GM18909 (cell line): ENCODE measurements around the gene FSTL4.
A peak's percentile ranks its signal among the peaks of the same experiment; 100 is the strongest.

ENCODE experiments used
- ATAC-seq: cut with Tn5 transposase; IDR thresholded peaks from one replicate; pipeline ENCODE4 v1.9.1; 2021; ENCODE audit warnings: mild to moderate bottlenecking; ENCODE audit not compliant: unreplicated experiment, poor library complexity

The FSTL4 gene

DNA sequence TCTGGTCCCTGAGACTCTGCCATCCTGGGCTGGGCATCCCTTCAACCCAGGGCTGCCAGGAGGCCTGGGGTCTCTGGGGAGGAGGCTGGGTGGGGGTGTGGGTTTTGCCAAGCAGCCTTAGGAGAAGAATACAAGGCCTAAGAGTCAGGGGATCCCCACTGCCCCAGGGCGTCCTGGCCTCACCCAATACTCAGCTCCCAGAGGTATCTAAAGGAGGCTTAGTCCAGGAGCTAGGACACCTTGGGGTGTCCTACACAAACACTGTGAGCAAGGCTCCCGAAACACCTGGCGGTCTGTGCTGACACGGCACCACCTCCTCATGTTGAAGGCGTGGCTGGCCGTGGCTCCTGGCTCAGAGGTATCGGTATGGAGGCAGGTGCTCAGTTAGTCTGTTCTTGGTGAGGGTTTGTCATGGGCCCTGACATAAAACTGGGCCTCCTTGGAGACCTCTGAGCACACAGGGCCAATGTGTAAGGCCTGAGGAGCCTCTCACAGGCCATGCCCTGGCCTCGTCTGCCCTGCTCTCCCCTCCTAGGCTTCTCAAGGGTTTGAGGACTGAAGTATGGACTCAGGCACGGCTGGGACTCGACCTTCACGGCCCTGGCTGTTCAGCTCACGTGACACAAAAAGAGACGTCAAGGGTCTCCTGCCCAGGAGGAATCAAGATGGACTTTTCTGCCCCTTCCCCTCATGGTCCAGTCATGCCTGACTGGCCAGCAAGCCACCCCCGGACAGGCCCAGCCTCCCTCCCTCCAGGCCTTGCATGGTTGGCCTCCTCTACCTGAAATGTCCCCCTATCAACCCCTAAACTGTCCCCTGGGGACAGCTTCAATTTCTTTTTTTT, 277.3 kb downstream of the FSTL4 start:
- no peak for ATAC-seq

DNA sequence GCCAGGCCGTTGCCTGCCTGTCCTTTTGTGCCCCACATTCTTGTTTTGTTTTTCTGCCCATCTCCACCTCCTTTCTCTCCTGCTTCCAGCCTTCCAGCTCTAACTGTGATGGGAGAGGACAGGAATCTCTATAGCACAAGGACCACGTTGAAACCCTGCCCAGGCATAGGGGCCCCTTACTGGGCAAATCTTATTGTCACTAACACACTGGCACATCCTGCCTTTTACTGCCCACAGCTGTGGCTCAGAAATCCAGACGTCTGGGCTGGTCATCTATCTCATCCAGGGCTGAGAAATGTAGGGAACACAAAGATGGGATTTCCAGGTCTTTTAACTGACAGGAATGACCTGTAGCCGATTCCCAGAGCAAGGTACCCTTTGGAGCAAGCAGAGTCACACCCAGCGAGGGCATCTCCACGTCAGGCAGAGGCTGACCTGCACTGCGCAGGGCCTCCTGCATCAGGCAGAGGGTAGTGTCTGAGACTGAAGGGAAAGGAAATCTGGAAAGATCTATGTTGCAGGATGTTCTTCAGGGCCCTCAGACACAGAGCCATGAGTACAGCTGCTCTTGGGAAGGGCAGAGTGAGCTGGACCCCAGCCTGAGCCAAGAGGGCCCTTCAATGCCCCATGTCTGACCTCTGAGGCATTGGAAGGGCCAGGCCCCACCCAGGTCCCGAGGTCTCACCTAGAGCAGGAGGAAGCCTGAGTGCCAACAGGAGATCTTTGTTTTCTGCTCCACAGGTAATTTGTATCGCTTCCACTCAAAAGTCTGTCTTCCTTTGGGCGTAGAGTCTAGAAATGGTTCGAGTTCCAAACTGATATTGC, 278.8 kb downstream of the FSTL4 start:
- ATAC-seq, result no peak

DNA sequence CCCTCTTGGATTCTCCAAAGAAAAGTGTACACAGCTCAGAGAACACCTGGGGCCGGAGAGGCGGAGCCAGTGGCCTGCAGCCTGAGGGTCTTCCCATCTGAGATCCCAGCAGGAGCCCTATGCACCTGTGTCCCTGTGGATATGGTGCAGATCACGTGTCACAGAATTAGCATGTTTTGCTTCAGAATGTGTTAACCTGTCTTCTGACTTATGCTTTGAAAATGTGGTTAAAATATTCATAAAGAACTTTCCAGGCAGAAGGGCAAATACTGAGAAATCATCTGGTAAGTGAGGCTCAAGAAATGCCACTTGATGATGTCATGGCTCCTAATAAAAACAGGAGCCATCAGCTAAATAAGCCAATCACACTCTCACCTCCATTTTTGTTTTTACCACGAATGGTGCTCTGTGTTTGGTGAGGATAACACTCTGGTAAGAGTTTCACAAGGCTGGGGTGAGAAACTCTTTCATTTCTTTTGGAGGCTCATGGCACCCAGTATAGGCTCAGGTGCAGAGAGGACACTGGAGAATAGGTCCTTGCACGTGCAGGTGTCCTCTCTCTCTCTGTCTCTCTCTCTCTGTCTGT, 279.8 kb downstream of the FSTL4 start:
- no peak for ATAC-seq

DNA sequence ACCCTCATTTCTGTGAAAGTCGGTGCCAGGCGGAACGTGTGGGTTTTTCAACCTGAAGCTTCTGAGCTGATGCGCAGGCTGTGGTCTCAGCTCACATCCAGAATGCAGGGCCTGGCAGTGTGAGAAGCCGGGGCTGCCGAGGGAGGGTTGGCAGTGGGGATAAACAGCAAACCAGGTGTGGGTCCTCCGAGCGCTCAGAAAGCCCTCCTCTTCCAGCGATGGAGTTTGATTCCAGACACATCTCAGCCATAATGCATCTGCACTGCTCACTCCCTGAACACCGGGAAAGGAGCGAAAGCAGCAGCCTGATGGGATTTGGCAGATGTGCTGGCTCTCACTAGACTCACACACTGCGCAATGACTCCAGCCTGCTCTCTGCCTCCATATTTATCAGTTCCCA, 280.4 kb downstream of the FSTL4 start:
- no peak for ATAC-seq

GRCh38 chr5:133330956-133331355, 281.4 kb downstream of the FSTL4 start:
- ATAC-seq, result no peak

DNA sequence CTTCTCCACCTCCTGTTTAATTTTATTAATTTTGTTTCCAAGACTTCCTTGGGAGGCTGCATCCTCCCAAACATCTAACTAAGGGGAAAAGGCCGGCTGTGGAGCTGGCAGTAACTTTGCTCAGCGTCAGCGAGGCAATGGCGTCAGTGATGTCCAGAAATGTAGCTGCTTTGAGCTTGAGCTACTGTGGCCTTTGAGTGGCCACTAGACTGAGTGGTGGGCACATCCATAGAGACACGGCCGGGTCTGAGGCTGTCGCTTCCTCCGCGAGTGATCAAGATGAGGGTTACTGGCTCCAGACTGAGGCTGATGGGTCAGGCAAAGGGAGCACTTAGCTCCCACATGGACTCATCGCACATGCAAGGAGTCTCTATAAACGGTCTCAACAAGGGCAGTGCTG, 283.5 kb downstream of the FSTL4 start:
- ATAC-seq, result no peak

DNA sequence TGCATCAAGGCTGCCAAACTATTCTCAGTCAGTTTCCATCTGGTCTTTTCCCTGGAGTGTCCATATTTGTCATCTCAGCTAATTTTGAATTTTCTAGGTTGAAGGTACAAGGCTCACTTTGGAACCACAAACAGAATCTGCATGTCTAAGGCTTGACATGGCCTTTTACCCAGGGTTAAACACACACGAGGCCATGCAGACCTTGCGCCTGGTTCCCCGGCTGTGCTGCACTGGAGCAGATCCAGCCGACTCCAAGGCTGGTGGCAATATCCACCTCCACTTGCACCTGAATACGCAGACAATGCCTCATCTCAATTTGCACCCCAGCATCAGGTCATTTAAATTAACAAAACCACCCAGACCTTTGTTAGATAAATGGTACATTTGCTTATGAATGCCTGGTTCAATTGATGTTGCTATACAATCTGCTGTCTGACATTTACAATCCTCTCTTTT, 284.4 kb downstream of the FSTL4 start:
- ATAC-seq, result no peak

DNA sequence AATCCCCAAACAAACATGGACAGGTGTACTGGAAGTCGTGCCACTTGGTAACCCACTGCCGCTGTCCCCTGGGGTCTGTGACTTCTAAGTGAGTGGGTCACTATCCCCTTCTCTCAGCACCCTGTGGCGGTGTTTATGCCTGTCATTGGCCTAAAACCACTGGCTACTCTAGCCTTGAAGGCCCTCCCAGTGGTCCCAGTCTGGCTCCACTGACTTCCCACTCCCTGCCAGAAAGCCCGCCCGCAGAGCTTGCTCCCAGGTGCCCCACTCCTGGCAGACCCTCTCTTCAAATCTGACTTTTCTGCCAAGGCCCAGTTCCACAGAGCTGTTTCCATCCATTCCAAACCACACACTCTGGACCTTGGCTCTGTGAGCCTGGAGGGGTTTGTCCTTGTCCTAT, 286.0 kb downstream of the FSTL4 start:
- ATAC-seq, result no peak

- no peak for ATAC-seq
Observed at GRCh38 chr5:133325864-133326263, 286.5 kb downstream of the FSTL4 start.

DNA sequence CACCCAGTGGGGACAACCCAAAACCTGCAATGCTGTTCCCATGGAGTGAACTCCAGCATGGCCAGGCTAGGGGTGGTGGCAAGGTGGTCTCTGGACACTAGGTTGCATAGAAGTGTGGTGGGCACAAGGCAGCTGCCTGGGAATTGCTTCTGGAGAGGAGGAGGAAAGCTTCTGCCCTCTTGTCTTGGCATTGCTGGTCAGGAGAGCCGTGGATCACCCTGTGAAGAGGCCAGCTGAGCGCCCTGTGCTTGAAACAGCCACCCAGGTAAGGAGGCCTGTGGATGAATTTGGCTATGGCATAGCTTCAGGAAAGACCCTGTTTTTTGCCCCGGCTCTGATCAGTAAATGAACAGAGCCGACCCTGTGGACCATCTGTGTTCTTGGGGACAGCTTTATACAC, 287.4 kb downstream of the FSTL4 start:
- ATAC-seq, result no peak

DNA sequence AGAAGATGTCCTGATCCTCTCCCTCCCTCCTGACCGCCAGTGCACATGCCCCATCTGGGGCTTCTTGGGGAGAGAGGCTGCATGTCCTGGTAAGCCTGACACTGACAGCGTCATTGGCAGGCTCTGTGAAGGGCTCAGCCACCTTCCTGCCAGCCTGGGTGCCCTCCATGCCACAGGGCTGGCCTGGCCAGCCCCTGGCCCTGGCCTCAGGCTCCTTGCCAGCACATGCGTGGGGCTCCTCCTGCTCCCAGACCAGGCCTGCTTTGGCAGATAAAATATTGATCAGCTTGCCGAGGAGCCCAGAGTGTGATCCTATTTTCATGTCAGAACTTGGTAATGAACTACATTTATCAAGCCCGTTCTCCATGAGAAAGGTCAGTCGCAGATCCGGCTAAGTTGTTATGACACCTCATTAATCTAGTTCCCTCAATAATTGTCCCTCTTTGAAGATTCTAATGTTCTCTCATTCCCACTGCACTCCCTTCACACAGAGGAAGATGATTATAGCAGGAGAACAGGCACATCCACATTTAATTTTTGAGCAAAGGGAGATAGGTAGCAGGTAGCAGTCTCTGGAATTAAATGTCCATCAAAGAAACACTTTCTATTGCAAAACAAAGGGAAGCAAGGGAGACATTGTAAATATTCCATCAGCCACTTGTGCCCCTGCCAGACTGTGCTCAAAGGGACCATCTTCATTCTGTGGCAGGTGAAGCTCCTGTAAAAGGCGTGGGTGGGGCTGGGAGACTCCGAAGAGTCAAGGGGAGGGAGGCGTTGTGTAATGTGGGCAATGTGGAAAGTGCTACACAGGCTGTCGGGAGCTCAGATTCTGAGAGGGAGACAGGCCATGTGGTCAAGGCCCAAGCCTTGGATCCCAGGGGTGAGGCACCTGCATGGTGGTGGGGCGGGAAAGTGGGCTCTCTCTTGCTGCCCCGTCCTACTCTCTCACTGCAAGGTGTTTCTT, 288.6 kb downstream of the FSTL4 start:
- no peak for ATAC-seq

DNA sequence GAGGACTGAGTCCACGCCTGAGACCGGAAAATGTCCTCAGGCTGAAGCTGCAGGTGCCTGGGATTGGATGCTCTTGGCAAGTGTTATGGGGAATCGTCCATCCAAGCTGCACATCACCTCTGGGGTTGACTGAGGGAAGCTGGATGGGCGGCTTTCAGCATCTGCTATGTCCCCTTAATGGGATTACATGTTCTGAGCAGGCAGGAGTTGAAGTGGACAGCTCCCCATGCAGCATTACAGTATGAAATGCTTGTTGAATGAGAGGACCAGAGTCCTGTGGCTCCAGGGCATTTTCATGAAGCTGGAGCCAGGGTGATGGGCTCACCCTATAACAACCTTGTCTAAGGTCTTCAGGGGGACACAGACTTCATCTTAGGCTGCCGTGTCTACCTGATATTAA, 289.6 kb downstream of the FSTL4 start:
- no peak for ATAC-seq

GRCh38 chr5:133321833-133322420, 290.4 kb downstream of the FSTL4 start:
- ATAC-seq, result peak; percentile 54

- no peak for ATAC-seq
Observed at GRCh38 chr5:133321286-133321832, 291.0 kb downstream of the FSTL4 start.

- no peak for ATAC-seq
Observed at GRCh38 chr5:133319905-133320520, 292.3 kb downstream of the FSTL4 start.

- no peak for ATAC-seq
Observed at GRCh38 chr5:133319244-133319643, 293.1 kb downstream of the FSTL4 start.

DNA sequence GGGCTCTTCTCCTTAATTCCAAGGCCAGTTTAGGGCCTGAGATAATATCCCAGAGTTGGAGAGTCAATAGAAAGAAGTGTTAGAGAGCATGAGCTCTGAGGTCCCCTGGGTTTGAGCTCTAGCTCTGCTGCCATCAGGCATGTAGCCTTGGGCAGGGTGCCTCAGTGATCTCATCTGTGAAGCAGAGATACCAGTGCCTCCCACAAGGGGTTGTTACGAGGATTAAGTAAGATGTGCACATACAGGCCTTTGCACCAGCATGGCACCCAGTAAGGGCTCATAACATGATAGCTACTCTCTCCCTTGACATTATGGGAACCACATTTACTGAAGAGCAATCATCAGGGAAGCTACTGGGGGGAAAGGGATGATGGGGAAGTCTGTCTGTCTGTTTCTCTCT, 294.8 kb downstream of the FSTL4 start:
- ATAC-seq, result no peak

GRCh38 chr5:133316346-133317343, 295.7 kb downstream of the FSTL4 start:
- ATAC-seq, result no peak
